ENCODE data around the gene RAB7A.

- TF ChIP-seq EZH2 (IDR thresholded peaks at IDR 0.05; ENCODE audit: insufficient read depth, poor library complexity, severe bottlenecking) (no peak), EZH2phosphoT487 (IDR thresholded peaks at IDR 0.05; ENCODE audit: insufficient read depth, low read depth) (no peak)
Observed at GRCh38 chr3:128814060-128814459, 88.1 kb downstream of the RAB7A start.
